ENCODE data around the gene PRTN3.
A peak's percentile ranks its signal among the peaks of the same experiment; 100 is the strongest.

PRTN3 gene

GRCh38 chr19:840519-841206 is at the start of gene PRTN3:
PRTN3 (plus strand) TSS chr19:840999; CDS start chr19:841009, 10 bp downstream.
- Mint-ChIP-seq H3K36me3 (ENCODE audit: low read depth) (no peaks in the 10 kb centered on the region), H3K27ac (peak within 1 kb of the TSS; percentile 38), H3K4me3 (no peak within 1 kb of the TSS), H3K4me1 (ENCODE audit: low read depth) (peaks cover 3% of the 10 kb centered on the region), H3K9me3 (no peaks in the 10 kb centered on the region), H3K27me3 (peaks cover 23% of the 10 kb centered on the region)

- peaks cover 4% of the 10 kb centered on the region for H3K27me3 Mint-ChIP-seq
- no peak overlapping the region for H3K4me3 Mint-ChIP-seq
- H3K4me1 Mint-ChIP-seq (ENCODE audit: low read depth) = peaks cover 7% of the 10 kb centered on the region
- H3K27ac Mint-ChIP-seq = no peak overlapping the region
- no peaks in the 10 kb centered on the region for H3K9me3 Mint-ChIP-seq
- H3K36me3 Mint-ChIP-seq (ENCODE audit: low read depth) = no peaks in the 10 kb centered on the region
Observed at GRCh38 chr19:791007-791566, 49.7 kb upstream of the PRTN3 start.

- Mint-ChIP-seq H3K36me3 (ENCODE audit: low read depth) (no peaks in the 10 kb centered on the region), H3K4me3 (no peak overlapping the region), H3K27me3 (peaks cover 4% of the 10 kb centered on the region), H3K9me3 (no peaks in the 10 kb centered on the region), H3K27ac (no peak overlapping the region), H3K4me1 (ENCODE audit: low read depth) (peaks cover 9% of the 10 kb centered on the region)
Observed at GRCh38 chr19:791567-792305, 49.1 kb upstream of the PRTN3 start.

GRCh38 chr19:792306-792885 is 48.4 kb upstream of the PRTN3 start:
- H3K4me3 Mint-ChIP-seq = no peak overlapping the region
- peaks cover 11% of the 10 kb centered on the region for H3K4me1 Mint-ChIP-seq (ENCODE audit: low read depth)
- no peaks in the 10 kb centered on the region for H3K9me3 Mint-ChIP-seq
- H3K36me3 Mint-ChIP-seq (ENCODE audit: low read depth) = no peaks in the 10 kb centered on the region
- H3K27me3 Mint-ChIP-seq = peaks cover 4% of the 10 kb centered on the region
- H3K27ac Mint-ChIP-seq = no peak overlapping the region

- Mint-ChIP-seq H3K27me3 (peaks cover 4% of the 10 kb centered on the region), H3K36me3 (ENCODE audit: low read depth) (peaks cover 6% of the 10 kb centered on the region), H3K9me3 (no peaks in the 10 kb centered on the region), H3K4me3 (no peak overlapping the region), H3K4me1 (ENCODE audit: low read depth) (peaks cover 11% of the 10 kb centered on the region), H3K27ac (no peak overlapping the region)
Observed at GRCh38 chr19:793806-794205, 47.0 kb upstream of the PRTN3 start.

GRCh38 chr19:795073-795611 is 45.7 kb upstream of the PRTN3 start:
- Mint-ChIP-seq H3K9me3 (no peaks in the 10 kb centered on the region), H3K4me3 (peak overlapping the region; percentile 26), H3K4me1 (ENCODE audit: low read depth) (peaks cover 17% of the 10 kb centered on the region), H3K36me3 (ENCODE audit: low read depth) (peaks cover 19% of the 10 kb centered on the region), H3K27ac (no peak overlapping the region), H3K27me3 (no peaks in the 10 kb centered on the region)

- H3K27me3 Mint-ChIP-seq = no peaks in the 10 kb centered on the region
- no peaks in the 10 kb centered on the region for H3K9me3 Mint-ChIP-seq
- no peak overlapping the region for H3K27ac Mint-ChIP-seq
- H3K36me3 Mint-ChIP-seq (ENCODE audit: low read depth) = peaks cover 25% of the 10 kb centered on the region
- peak overlapping the region; percentile 95 for H3K4me3 Mint-ChIP-seq
- H3K4me1 Mint-ChIP-seq (ENCODE audit: low read depth) = peaks cover 23% of the 10 kb centered on the region
Observed at GRCh38 chr19:795691-796581, 44.9 kb upstream of the PRTN3 start.

GRCh38 chr19:796692-797527 is 43.9 kb upstream of the PRTN3 start, which contains the start of gene PTBP1:
PTBP1 (plus strand) TSS chr19:797452; CDS start chr19:797498, 46 bp downstream.
- H3K4me3 Mint-ChIP-seq = peak within 1 kb of the TSS; percentile 95

GRCh38 chr19:797528-798414 is 43.0 kb upstream of the PRTN3 start:
- H3K27me3 Mint-ChIP-seq = no peaks in the 10 kb centered on the region
- H3K4me1 Mint-ChIP-seq (ENCODE audit: low read depth) = peaks cover 36% of the 10 kb centered on the region
- H3K9me3 Mint-ChIP-seq = no peaks in the 10 kb centered on the region
- peaks cover 33% of the 10 kb centered on the region for H3K36me3 Mint-ChIP-seq (ENCODE audit: low read depth)
- H3K27ac Mint-ChIP-seq = peak overlapping the region; percentile 91
- peak overlapping the region; percentile 95 for H3K4me3 Mint-ChIP-seq

More at GRCh38 chr19:796692-797527, 43.9 kb upstream of the PRTN3 start, which contains the start of gene PTBP1:
- Mint-ChIP-seq H3K27me3 (no peaks in the 10 kb centered on the region), H3K36me3 (ENCODE audit: low read depth) (peaks cover 28% of the 10 kb centered on the region), H3K4me1 (ENCODE audit: low read depth) (peaks cover 29% of the 10 kb centered on the region), H3K27ac (peak within 1 kb of the TSS; percentile 97), H3K9me3 (no peaks in the 10 kb centered on the region)

- Mint-ChIP-seq H3K4me1 (ENCODE audit: low read depth) (peaks cover 41% of the 10 kb centered on the region), H3K9me3 (no peaks in the 10 kb centered on the region), H3K36me3 (ENCODE audit: low read depth) (peaks cover 39% of the 10 kb centered on the region), H3K4me3 (peak overlapping the region; percentile 92), H3K27me3 (no peaks in the 10 kb centered on the region), H3K27ac (peak overlapping the region; percentile 91)
Observed at GRCh38 chr19:798415-799075, 42.3 kb upstream of the PRTN3 start.

GRCh38 chr19:799076-799881 is 41.5 kb upstream of the PRTN3 start:
- Mint-ChIP-seq H3K27me3 (no peaks in the 10 kb centered on the region), H3K4me1 (ENCODE audit: low read depth) (peaks cover 45% of the 10 kb centered on the region), H3K27ac (peak overlapping the region; percentile 87), H3K4me3 (peak overlapping the region; percentile 92), H3K9me3 (no peaks in the 10 kb centered on the region), H3K36me3 (ENCODE audit: low read depth) (peaks cover 42% of the 10 kb centered on the region)

Measured in stimulated activated naive CD8-positive, alpha-beta T cell treated with anti-CD3 and anti-CD28 coated beads, Interleukin-15, Interleukin-2, amounts not matched to agents 100 ng/mL and 50 ng/mL, for 24 hours (primary cell).